Testis (tissue), 2 donors: Measurements from ENCODE around the gene ARHGAP25.

Experiments
- CTCF ChIP-seq, 3 experiments: fragments of 450-650 bp in 2 of 3; fragments of 200-600 bp in 1 of 3; sonication (generic) in 1 of 3; IDR thresholded peaks; one replicate each; pipeline ENCODE4 v1.5.1; 2016 to 2019; ENCODE audit warnings: antibody characterized with exemption in 3 of 3, mild to moderate bottlenecking in 2 of 3, moderate library complexity in 1 of 3
- POLR2A ChIP-seq: fragments of 450-650 bp; IDR thresholded peaks from one replicate; pipeline ENCODE4 v1.6.1; 2017; ENCODE audit warnings: antibody characterized with exemption, mild to moderate bottlenecking, moderate library complexity

- TF ChIP-seq POLR2A (no peak), CTCF (IDR thresholded peaks at IDR 0.05) (peak in 2 of 3 experiments; percentile 34 to 41)
Observed at GRCh38 chr2:68837164-68837860, 102.7 kb downstream of the ARHGAP25 start.
